Muscle of back (tissue), 13 donors: ENCODE data around the gene UBA52. TPM values are rescaled to one million over a fixed set of nuclear protein-coding genes. Genes with fewer than 3 reads are reported as not detected.
A peak's percentile ranks its signal among the peaks of the same experiment; 100 is the strongest.
"Not testable (repeated sequence)": the region's sequence is repeated elsewhere in the genome, so short reads cannot be mapped to it uniquely, and the experiment has no call there.

Source experiments
- DNase-seq, 3 donors: peaks; one replicate each; pipeline versions ENCODE4 v3.0.0 to v3.0.0-alpha.2; 2013
- long read RNA-seq, 9 donors: transcript quantifications; one replicate each; lab custom pipeline, GENCODE V29; 2026
- polyA plus RNA-seq, 10 donors: library from polyadenylated mRNA; unstranded; fragments of 120-200 nt; gene quantifications; one replicate each; pipeline ENCODE4 v1.2.1, GENCODE V29; 2013; ENCODE audit not compliant: insufficient read length in 10 of 10

The UBA52 gene
- 1,000 to 10,000 TPM in 9 of 10 donors, 100 to 1,000 TPM in 1; 951 to 1,390 (median 1,097) TPM for polyA plus RNA-seq
- long read RNA-seq, donor 1, transcript UBA52-201 (5 exons, 572 nt) = major isoform, 428 of 1,065 reads
- long read RNA-seq, donor 1, transcript UBA52-209 (4 exons, 514 nt) = minor isoform, 180 of 1,065 reads
- long read RNA-seq, donor 1, transcript UBA52-202 (5 exons, 2,845 nt) = minor isoform, 278 of 1,065 reads
- long read RNA-seq, donor 1, transcript UBA52-206 (3 exons, 508 nt) = minor isoform, 7 of 1,065 reads
- long read RNA-seq, donor 1, partial matches to known transcripts = 88 of 1,065 reads
- long read RNA-seq, donor 1, other reads (novel, unspliced or antisense) = 72 of 1,065 reads
- long read RNA-seq, donor 2, transcript UBA52-201 (5 exons, 572 nt) = minor isoform, 229 of 807 reads
- long read RNA-seq, donor 2, transcript UBA52-202 (5 exons, 2,845 nt) = major isoform, 255 of 807 reads
- long read RNA-seq, donor 2, transcript UBA52-209 (4 exons, 514 nt) = minor isoform, 174 of 807 reads
- long read RNA-seq, donor 2, partial matches to known transcripts = 66 of 807 reads
- long read RNA-seq, donor 2, other reads (novel, unspliced or antisense) = 72 of 807 reads
- long read RNA-seq, donor 3 = 0 reads
- long read RNA-seq, donor 4, transcript UBA52-202 (5 exons, 2,845 nt) = minor isoform, 171 of 626 reads
- long read RNA-seq, donor 4, transcript UBA52-209 (4 exons, 514 nt) = minor isoform, 127 of 626 reads
- long read RNA-seq, donor 4, transcript UBA52-201 (5 exons, 572 nt) = major isoform, 222 of 626 reads
- long read RNA-seq, donor 4, partial matches to known transcripts = 56 of 626 reads
- long read RNA-seq, donor 4, other reads (novel, unspliced or antisense) = 46 of 626 reads
- long read RNA-seq, donor 5, transcript UBA52-206 (3 exons, 508 nt) = minor isoform, 7 of 1,239 reads
- long read RNA-seq, donor 5, transcript UBA52-209 (4 exons, 514 nt) = minor isoform, 272 of 1,239 reads
- long read RNA-seq, donor 5, transcript UBA52-202 (5 exons, 2,845 nt) = minor isoform, 296 of 1,239 reads
- long read RNA-seq, donor 5, transcript UBA52-201 (5 exons, 572 nt) = major isoform, 429 of 1,239 reads
- long read RNA-seq, donor 5, partial matches to known transcripts = 132 of 1,239 reads
- long read RNA-seq, donor 5, other reads (novel, unspliced or antisense) = 95 of 1,239 reads
- long read RNA-seq, donor 6, transcript UBA52-209 (4 exons, 514 nt) = minor isoform, 201 of 869 reads
- long read RNA-seq, donor 6, transcript UBA52-202 (5 exons, 2,845 nt) = minor isoform, 203 of 869 reads
- long read RNA-seq, donor 6, transcript UBA52-201 (5 exons, 572 nt) = major isoform, 307 of 869 reads
- long read RNA-seq, donor 6, partial matches to known transcripts = 83 of 869 reads
- long read RNA-seq, donor 6, other reads (novel, unspliced or antisense) = 65 of 869 reads
- long read RNA-seq, donor 7, transcript UBA52-209 (4 exons, 514 nt) = minor isoform, 105 of 476 reads
- long read RNA-seq, donor 7, transcript UBA52-201 (5 exons, 572 nt) = major isoform, 188 of 476 reads
- long read RNA-seq, donor 7, transcript UBA52-202 (5 exons, 2,845 nt) = minor isoform, 124 of 476 reads
- long read RNA-seq, donor 7, partial matches to known transcripts = 30 of 476 reads
- long read RNA-seq, donor 7, other reads (novel, unspliced or antisense) = 22 of 476 reads
- long read RNA-seq, donor 8, transcript UBA52-202 (5 exons, 2,845 nt) = minor isoform, 150 of 690 reads
- long read RNA-seq, donor 8, transcript UBA52-209 (4 exons, 514 nt) = minor isoform, 140 of 690 reads
- long read RNA-seq, donor 8, transcript UBA52-201 (5 exons, 572 nt) = major isoform, 246 of 690 reads
- long read RNA-seq, donor 8, partial matches to known transcripts = 89 of 690 reads
- long read RNA-seq, donor 8, other reads (novel, unspliced or antisense) = 59 of 690 reads
- long read RNA-seq, donor 9, transcript UBA52-202 (5 exons, 2,845 nt) = minor isoform, 36 of 111 reads
- long read RNA-seq, donor 9, transcript UBA52-201 (5 exons, 572 nt) = major isoform, 43 of 111 reads
- long read RNA-seq, donor 9, transcript UBA52-209 (4 exons, 514 nt) = minor isoform, 26 of 111 reads
- long read RNA-seq, donor 9, partial matches to known transcripts = 0 of 111 reads
- long read RNA-seq, donor 9, other reads (novel, unspliced or antisense) = 6 of 111 reads

- peak; percentile 97 to 99 (median 98) for DNase-seq
These were observed at the start of gene UBA52 for GRCh38 chr19:18571564-18572344. Gene UBA52 (plus strand): TSS chr19:18571857. CDS start chr19:18573301, 1,444 bp downstream.

DNA sequence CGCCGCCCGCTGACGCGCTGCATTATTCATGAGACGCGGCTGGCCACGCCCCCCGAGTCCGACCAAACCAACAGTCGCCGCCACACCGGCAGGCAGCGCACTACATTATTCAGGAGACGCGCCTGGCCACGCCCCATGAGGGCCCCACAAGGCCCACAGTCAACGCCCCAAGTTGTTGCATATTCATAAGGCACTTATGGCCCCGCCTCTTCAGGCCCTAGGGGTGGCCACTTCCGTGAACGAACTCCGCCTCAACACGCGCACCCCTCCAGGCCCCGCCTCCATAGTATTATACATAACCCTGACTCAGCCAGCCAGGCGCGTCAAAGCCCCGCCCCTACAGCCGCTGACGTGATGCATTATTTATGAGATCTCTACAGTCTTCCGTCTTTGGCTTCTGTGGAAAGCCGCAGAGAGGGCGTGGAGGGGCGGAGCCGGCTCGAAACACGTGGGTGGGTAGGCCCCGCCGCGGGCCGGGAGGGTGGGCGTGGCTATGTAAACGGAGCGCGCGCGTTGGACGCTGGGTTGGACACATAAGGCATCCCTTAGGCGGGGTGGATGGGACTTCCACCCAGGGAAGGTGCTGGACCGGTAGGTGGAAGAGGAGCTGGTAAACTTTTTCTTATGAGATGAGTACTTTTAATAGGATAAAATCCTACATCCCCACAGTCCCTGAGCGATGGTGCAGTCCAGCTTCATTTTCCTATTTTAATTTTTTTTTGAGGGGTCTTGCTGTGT, 49.4 kb upstream of the UBA52 start:
- DNase-seq = peak; percentile 100

DNA sequence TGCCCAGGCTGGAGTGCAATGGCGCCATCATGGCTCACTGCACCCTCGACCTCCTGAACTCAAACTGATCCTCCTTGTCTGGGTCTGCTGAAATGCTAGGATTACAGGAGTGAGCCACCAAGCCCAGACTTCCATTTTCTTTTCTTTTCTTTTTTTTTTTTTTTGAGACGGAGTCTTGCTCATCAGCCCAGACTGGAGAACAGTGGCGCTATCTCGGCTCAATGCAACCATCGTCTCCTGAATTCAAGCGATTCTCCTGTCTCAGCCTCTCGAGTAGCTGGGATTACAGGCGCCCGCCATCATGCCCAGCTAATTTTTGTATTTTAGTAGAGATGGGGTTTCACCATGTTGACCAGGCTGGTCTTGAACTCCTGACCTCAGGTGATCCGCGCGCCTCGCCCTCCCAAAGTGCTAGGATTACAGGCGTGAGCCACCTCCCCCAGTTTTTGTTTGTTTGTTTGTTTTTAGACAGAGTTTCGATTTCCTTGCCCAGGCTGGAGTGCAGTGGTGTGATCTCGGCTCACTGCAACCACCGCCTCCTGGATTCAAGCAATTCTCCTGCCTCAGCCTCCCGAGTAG, 48.7 kb upstream of the UBA52 start:
- not testable (repeated sequence) for DNase-seq

DNA sequence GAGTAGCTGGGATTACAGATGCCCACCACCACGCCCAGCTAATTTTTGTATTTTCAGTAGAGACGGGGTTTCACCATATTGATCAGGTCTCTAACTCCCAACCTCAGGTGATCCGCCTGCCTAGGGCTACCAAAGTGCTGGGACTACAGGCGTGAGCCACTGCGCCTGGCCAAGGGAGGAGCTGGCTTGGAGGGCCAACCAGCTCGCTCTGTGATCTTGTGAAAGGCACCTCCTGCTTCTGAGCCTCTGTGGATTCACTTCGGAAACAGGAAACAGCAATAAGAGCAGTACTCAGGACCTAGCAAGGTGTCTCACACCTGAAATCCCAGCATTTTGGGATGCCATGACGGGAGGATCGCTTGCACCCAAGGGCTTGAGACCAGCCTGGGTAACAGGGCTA, 47.8 kb upstream of the UBA52 start:
- DNase-seq = no peak

DNA sequence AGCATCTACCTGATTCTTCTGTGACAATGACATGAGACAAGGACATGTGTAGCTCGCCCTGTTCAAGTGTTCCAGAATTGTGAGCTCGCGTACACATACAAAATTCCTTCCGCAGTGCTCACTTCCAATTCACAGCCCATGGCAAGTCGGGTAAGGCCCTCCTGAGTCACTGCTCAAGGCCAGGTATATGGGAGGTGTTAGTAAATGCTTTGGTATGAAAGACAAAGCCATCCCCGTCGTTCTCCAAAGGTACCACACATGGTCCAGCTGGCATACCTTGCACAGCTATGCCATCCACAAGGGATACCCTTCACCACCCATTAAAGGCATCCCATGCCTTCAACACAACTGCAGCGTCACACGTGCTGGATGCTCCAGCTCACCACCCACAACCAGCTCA, 45.3 kb upstream of the UBA52 start:
- no peak for DNase-seq

DNA sequence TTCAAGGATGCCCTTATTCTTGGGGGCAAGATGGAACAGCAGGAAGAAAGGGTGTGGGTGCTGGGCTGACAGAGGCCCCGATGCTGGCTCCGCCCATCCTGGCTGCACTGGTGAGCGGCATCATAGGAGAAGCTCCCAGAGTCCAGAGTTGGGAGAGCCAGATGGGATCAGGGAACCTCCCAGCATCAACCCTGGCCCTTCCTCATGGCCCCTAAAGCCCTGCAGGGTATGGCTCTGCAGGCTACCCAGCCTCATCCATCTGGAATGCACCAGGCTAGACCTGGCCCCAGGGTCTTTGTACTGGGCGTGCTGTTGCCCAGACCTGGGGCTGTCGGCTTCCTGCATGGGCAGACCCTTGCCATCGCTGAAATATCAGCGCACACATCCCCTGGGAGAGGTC, 41.9 kb upstream of the UBA52 start:
- DNase-seq = no peak

DNA sequence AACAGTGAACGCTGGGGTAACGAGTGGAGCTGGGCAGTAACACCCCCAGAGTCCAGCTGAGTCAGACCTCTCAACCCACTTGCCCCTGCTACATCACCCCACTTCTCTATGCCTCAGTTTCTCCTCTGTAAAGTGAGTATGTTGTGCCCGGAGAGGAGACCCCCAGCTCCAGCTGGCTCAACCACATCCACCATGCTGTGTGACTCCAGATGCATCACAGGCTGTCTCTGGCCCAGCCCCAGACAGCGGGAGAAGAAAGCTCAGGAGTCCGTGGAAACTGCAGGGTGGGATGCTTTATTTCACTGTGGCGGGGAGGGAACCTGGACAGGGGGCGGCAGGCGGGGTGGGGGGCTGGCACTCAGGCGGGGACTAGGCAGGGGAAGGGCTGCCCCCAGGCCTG, 40.2 kb upstream of the UBA52 start:
- DNase-seq = no peak

- no peak for DNase-seq
These were observed 39.3 kb upstream of the UBA52 start for GRCh38 chr19:18532168-18532890.

DNA sequence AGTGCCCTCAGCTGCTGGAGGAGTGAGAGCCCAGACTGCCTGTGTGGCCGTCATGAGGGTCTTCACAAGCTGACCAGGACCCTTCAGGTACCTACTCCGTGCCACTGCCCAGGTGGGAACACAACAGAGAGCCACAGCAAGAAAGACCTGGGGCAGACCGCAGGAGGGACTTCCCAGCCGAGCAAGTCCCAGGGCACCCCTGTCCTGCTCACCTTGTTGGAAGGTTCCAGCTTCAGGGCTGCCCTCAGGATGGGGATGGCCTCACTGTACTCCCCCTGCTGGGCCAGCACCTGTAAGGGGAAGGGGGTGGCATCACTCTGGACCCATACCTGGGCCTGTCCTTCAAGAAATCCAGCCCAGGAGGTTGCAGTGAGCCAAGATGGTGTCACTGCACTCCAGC, 38.6 kb upstream of the UBA52 start:
- no peak for DNase-seq

DNA sequence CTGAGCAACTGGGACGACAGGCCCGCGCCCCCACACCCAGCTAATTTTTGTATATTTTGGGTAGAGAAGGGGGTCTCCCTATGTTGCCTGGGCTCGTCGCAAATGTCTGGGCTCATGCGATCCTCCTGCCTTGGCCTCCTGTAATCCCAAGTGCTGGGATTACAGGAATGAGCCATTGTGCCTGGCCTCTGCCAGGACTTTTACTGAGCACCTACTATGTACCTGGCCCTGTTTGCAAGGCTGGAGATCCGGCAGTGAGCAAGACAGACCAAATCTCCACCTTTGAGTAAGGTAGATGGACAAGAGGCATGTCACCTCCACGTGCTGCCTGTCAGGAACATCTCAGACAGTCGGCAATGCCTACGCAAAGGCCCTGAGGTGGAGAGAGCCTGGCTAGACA, 35.2 kb upstream of the UBA52 start:
- DNase-seq = no peak

DNA sequence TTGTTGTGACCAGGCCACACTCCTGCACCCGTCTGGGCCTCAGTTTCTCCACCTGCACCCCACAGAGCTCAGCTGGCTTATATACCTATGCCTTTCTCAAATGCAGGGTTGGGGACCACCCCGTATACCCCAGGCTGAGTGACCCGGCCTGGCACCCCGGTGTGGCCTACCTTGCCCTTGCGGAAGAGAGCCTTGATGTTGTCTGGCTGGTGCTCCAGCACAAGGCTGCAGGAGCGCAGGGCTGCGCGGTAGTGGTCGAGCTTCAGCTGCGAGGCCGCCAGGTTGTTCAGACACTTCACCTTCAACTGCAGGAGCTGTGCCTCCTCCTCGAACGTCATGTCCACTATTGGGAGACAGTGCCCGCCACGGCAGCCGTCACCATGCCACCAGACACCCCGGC, 34.2 kb upstream of the UBA52 start:
- DNase-seq = no peak

- no peak for DNase-seq
These were observed 33.5 kb upstream of the UBA52 start for GRCh38 chr19:18538115-18538514.

- no peak for DNase-seq
These were observed 32.3 kb upstream of the UBA52 start for GRCh38 chr19:18539372-18539771.

GRCh38 chr19:18540200-18540599, 31.5 kb upstream of the UBA52 start:
- DNase-seq = not testable (repeated sequence)

GRCh38 chr19:18541258-18541991, 30.2 kb upstream of the UBA52 start:
- no peak for DNase-seq
